DLD1 (cell line): ENCODE data around the gene MAP6.
"Not testable (repeated sequence)": the region's sequence is repeated elsewhere in the genome, so short reads cannot be mapped to it uniquely, and the experiment has no call there.

Source experiments
- in situ Hi-C: cut with HindIII; loops from 2 replicates; pipeline ENCODE4 v1.10.0; 2017; ENCODE audit warnings: low sequenced_read_pairs

The MAP6 gene

GRCh38 chr11:75668451-75669297, at the start of gene MAP6:
Gene MAP6 (minus strand): TSS chr11:75669038. CDS start chr11:75668369, 669 bp downstream.
- in situ Hi-C loops = no loop called here

GRCh38 chr11:75717608-75718418, 49.0 kb upstream of the MAP6 start, which contains the start of gene MOGAT2:
Gene MOGAT2 (plus strand): TSS chr11:75717838. CDS start chr11:75717889, 51 bp downstream.
- in situ Hi-C loops = no loop called here

- in situ Hi-C loops = no loop called here
These were observed 47.8 kb upstream of the MAP6 start for GRCh38 chr11:75716659-75717058.

- in situ Hi-C loops = no loop called here
These were observed 46.9 kb upstream of the MAP6 start for GRCh38 chr11:75715688-75716087.

GRCh38 chr11:75714211-75714610, 45.4 kb upstream of the MAP6 start:
- in situ Hi-C loops = no loop called here

GRCh38 chr11:75706260-75706729, 37.5 kb upstream of the MAP6 start:
- in situ Hi-C loops = no loop called here

GRCh38 chr11:75705541-75705940, 36.7 kb upstream of the MAP6 start:
- in situ Hi-C loops = no loop called here

- in situ Hi-C loops = no loop called here
These were observed 34.9 kb upstream of the MAP6 start for GRCh38 chr11:75703695-75704237.

- in situ Hi-C loops = no loop called here
These were observed 32.1 kb upstream of the MAP6 start for GRCh38 chr11:75700940-75701339.

- in situ Hi-C loops = no loop called here
These were observed 29.2 kb upstream of the MAP6 start for GRCh38 chr11:75697906-75698581.

GRCh38 chr11:75691804-75692203, 23.0 kb upstream of the MAP6 start:
- in situ Hi-C loops = no loop called here

GRCh38 chr11:75689863-75690609, 21.2 kb upstream of the MAP6 start:
- in situ Hi-C loops = no loop called here

- in situ Hi-C loops = not testable (repeated sequence)
These were observed 15.0 kb upstream of the MAP6 start for GRCh38 chr11:75683856-75684255.

GRCh38 chr11:75679566-75679965, 10.7 kb upstream of the MAP6 start:
- in situ Hi-C loops = no loop called here

GRCh38 chr11:75678620-75679259, 9.9 kb upstream of the MAP6 start:
- in situ Hi-C loops = no loop called here

GRCh38 chr11:75677909-75678308, 9.1 kb upstream of the MAP6 start:
- in situ Hi-C loops = no loop called here

GRCh38 chr11:75677275-75677674, 8.4 kb upstream of the MAP6 start:
- in situ Hi-C loops = no loop called here

GRCh38 chr11:75673977-75674582, 5.2 kb upstream of the MAP6 start:
- in situ Hi-C loops = no loop called here

GRCh38 chr11:75667831-75668450, 897 bp downstream of the MAP6 start:
- in situ Hi-C loops = no loop called here
